Nephron (organoid): ENCODE data around the gene CEP164.

ENCODE experiments used
- H3K27ac Mint-ChIP-seq, 3 experiments: 2 replicates each; pipeline ENCODE4 v1.8.0; 2020; ENCODE audit warnings: mixed read lengths in 3 of 3, mild to moderate bottlenecking in 2 of 3, moderate library complexity in 1 of 3
- H3K27me3 Mint-ChIP-seq: 2 replicates; pipeline ENCODE4 v1.8.0; 2021; ENCODE audit warnings: low read depth, mild to moderate bottlenecking, moderate library complexity, mixed read lengths
- H3K36me3 Mint-ChIP-seq: 2 replicates; pipeline ENCODE4 v1.8.0; 2020; ENCODE audit warnings: low read depth, mixed read lengths
- H3K4me1 Mint-ChIP-seq: 2 replicates; pipeline ENCODE4 v1.8.0; 2020; ENCODE audit warnings: mixed read lengths
- H3K4me3 Mint-ChIP-seq, 3 experiments: 2 replicates each; pipeline ENCODE4 v1.8.0; 2020; ENCODE audit warnings: mild to moderate bottlenecking in 3 of 3, mixed read lengths in 3 of 3, moderate library complexity in 2 of 3
- H3K9me3 Mint-ChIP-seq: 2 replicates; pipeline ENCODE4 v1.8.0; 2020; ENCODE audit warnings: mixed read lengths
- TF ChIP-seq, protein P1 (sequence below), 3 experiments: fragments of 200-600 bp; sonication (generic); IDR thresholded peaks; one replicate each; pipeline ENCODE4 v1.5.0; 2021; ENCODE audit warnings: antibody characterized with exemption in 3 of 3; ENCODE audit not compliant: unreplicated experiment in 3 of 3

Gene CEP164

DNA sequence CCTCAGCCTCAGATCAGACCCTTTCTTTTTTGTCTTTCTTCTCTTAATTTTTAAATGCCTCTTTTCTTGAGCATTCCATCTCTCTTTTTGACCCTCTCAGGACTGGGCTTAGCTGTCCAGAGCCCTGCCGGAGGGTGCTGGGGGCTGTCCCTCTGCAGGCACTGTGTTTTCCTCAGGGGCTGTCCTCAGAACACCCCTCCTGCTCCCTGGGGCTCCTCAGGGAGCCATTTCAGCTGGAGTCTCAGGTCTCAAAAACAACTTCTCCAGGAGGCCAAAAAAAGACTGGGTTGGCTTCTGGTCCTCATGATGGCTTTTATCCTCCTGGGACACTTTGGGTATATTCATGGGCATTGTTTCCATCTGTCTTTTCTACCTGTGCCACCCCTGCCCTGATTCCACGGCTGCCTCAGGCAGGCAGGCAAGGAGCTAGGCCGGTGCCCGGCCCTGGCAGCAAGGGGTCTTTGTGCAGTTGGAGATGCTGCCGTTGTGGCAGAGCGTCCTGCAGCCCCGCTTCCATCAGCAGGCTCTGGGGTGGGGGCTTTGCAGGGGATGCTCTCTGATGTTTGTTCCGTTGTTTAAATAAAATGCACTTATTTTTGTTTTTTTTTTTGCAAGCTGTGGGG is 85.1 kb downstream of the CEP164 start:
- Mint-ChIP-seq H3K9me3 (no peaks in the 10 kb centered on the region), H3K4me3 (no peak overlapping the region), H3K27ac (no peak overlapping the region), H3K36me3 (peaks cover 29% of the 10 kb centered on the region), H3K27me3 (peaks cover 4% of the 10 kb centered on the region), H3K4me1 (peaks cover 7% of the 10 kb centered on the region)
- TF ChIP-seq, protein P1, sequence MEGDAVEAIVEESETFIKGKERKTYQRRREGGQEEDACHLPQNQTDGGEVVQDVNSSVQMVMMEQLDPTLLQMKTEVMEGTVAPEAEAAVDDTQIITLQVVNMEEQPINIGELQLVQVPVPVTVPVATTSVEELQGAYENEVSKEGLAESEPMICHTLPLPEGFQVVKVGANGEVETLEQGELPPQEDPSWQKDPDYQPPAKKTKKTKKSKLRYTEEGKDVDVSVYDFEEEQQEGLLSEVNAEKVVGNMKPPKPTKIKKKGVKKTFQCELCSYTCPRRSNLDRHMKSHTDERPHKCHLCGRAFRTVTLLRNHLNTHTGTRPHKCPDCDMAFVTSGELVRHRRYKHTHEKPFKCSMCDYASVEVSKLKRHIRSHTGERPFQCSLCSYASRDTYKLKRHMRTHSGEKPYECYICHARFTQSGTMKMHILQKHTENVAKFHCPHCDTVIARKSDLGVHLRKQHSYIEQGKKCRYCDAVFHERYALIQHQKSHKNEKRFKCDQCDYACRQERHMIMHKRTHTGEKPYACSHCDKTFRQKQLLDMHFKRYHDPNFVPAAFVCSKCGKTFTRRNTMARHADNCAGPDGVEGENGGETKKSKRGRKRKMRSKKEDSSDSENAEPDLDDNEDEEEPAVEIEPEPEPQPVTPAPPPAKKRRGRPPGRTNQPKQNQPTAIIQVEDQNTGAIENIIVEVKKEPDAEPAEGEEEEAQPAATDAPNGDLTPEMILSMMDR (IDR thresholded peaks at IDR 0.05; ENCODE audit: unreplicated experiment in 3 of 3), result no peak

DNA sequence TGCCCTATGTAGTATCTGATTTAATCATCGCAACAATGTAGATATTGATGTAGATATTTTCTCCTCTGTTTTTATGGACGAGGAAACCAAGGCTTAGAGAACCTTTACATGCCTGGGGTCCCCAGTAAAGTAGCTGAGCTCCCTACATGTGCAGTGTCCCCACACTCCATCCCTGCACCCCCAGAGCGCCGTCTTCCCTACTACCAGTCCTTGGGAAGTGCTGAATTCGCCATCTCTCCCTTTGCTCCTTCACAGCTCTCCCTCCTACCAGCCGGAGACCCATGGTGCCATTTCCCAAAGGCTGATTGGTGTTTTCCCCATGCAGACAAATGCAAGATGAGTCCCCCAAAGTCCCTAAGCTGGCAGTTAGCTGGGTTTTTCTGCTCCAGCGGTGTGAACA is 86.0 kb downstream of the CEP164 start:
- Mint-ChIP-seq H3K4me1 (peaks cover 7% of the 10 kb centered on the region), H3K27ac (no peak overlapping the region), H3K27me3 (peaks cover 4% of the 10 kb centered on the region), H3K4me3 (no peak overlapping the region), H3K36me3 (peaks cover 21% of the 10 kb centered on the region), H3K9me3 (no peaks in the 10 kb centered on the region)
- TF ChIP-seq, protein P1 (IDR thresholded peaks at IDR 0.05; ENCODE audit: unreplicated experiment in 3 of 3), result no peak

DNA sequence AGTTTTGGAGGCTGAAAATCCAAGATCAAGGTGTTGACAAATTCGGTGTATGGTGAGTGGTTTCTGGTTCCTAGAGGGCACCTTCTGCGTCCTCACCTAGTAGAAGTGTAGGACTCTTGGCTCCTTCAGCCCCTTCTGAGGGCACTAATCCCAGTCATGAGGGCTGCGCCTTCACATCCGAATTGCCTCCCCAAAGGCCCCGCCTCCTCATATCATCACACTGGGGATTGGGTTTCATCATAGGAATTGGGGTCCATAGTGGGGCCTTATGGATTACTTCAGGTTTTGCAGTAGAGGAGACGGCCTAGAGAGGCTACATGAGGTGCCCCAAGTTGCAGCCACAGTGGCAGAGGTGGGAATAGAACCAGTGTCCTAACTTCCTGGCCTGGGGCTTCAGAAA is 87.1 kb downstream of the CEP164 start:
- H3K27ac Mint-ChIP-seq, result no peak overlapping the region
- peaks cover 4% of the 10 kb centered on the region for H3K27me3 Mint-ChIP-seq
- H3K4me3 Mint-ChIP-seq, result no peak overlapping the region
- TF ChIP-seq, protein P1 (IDR thresholded peaks at IDR 0.05; ENCODE audit: unreplicated experiment in 3 of 3), result no peak
- H3K36me3 Mint-ChIP-seq, result peaks cover 12% of the 10 kb centered on the region
- H3K9me3 Mint-ChIP-seq, result no peaks in the 10 kb centered on the region
- peaks cover 7% of the 10 kb centered on the region for H3K4me1 Mint-ChIP-seq

DNA sequence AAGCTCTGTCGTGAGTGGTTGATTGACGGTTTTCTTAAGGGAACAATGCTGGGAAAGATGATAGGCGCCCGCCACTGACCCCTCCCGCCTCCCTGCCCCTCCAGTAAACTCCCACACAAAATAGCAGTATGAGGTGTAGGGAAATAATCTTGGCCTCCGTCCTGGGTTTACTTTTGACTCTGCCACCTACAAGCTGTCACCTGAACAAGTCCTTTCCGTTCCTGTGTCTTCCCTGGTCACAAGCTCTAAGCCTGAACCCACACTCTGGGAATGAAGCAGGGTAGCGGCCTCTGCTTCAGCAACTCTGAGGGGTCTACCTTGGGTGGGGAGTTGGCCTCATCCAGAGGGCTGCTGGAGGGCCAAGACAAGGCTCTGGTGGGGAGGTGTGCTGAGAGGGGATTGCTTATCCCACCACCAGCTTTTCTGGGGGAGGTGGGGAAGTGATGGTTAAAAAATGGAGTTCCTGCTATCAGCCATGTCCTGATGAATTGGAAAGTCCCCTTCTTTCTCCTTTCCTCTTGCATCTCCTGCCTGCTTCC is 87.8 kb downstream of the CEP164 start:
- H3K27me3 Mint-ChIP-seq, result peaks cover 4% of the 10 kb centered on the region
- no peak overlapping the region for H3K27ac Mint-ChIP-seq
- H3K4me1 Mint-ChIP-seq, result peaks cover 7% of the 10 kb centered on the region
- TF ChIP-seq, protein P1 (IDR thresholded peaks at IDR 0.05; ENCODE audit: unreplicated experiment in 3 of 3), result no peak
- H3K4me3 Mint-ChIP-seq, result no peak overlapping the region
- peaks cover 7% of the 10 kb centered on the region for H3K36me3 Mint-ChIP-seq
- no peaks in the 10 kb centered on the region for H3K9me3 Mint-ChIP-seq

DNA sequence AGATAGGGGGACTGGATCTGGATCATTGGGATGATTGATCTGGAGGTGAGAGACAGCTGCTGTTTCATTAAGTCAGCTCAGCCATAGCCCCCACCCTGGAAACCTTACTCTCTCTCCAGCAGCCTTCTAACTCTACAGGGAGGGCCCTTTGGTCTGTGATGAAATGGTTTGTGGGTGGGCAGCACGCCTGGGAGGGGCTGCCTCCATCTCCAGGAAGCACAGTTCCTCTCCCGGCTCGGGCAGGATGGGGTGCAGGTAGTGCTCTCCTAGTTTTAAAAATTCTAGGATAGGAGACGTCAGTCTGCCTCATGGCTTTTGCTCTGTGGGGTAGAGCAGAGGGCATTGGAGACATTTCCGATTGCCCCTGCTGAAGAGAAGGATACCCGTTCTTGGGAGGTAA is 89.7 kb downstream of the CEP164 start:
- no peaks in the 10 kb centered on the region for H3K9me3 Mint-ChIP-seq
- no peak overlapping the region for H3K27ac Mint-ChIP-seq
- H3K4me1 Mint-ChIP-seq, result no peaks in the 10 kb centered on the region
- H3K36me3 Mint-ChIP-seq, result no peaks in the 10 kb centered on the region
- H3K27me3 Mint-ChIP-seq, result peaks cover 10% of the 10 kb centered on the region
- TF ChIP-seq, protein P1 (IDR thresholded peaks at IDR 0.05; ENCODE audit: unreplicated experiment in 3 of 3), result no peak
- no peak overlapping the region for H3K4me3 Mint-ChIP-seq

DNA sequence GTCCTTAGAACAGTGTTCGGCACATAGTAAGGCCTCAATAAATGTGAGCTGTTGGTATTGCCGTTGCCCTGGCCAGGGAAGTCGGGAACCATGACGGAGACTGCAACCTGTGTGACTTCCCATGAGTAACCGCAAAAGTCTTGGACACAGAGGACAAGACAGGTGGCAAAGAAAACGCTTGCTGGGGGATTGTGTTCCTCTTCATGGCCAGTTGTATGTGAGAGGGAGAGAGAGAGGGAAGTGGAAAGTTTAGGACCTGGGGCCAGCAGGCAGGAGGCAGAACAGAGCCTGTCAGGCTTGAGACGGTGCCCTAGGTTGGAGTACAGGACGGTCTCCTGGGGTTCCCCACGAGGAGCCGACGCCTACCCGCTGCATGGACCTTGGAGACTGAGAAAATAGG is 90.2 kb downstream of the CEP164 start:
- peaks cover 10% of the 10 kb centered on the region for H3K27me3 Mint-ChIP-seq
- H3K27ac Mint-ChIP-seq, result no peak overlapping the region
- no peak overlapping the region for H3K4me3 Mint-ChIP-seq
- no peaks in the 10 kb centered on the region for H3K36me3 Mint-ChIP-seq
- H3K9me3 Mint-ChIP-seq, result no peaks in the 10 kb centered on the region
- TF ChIP-seq, protein P1 (IDR thresholded peaks at IDR 0.05; ENCODE audit: unreplicated experiment in 3 of 3), result no peak
- H3K4me1 Mint-ChIP-seq, result no peaks in the 10 kb centered on the region
